HEK293 (cell line): ENCODE measurements around the gene MTERF4.
A peak's percentile ranks its signal among the peaks of the same experiment; 100 is the strongest.

Experiments
- CTCF ChIA-PET: fragments of 350-600 bp; formaldehyde crosslinking; extraction: SDS; loops from one replicate; lab custom pipeline; 2021; ENCODE audit warnings: antibody characterized with exemption; lab: Yijun Ruan, JAX
- POLR2A ChIA-PET: fragments of 300-600 bp; formaldehyde crosslinking; extraction: SDS; loops from one replicate; lab custom pipeline; 2020; ENCODE audit warnings: antibody characterized with exemption, inconsistent platforms; lab: Yijun Ruan, JAX
- H3K27ac ChIP-seq: fragments of 200-500 bp; sonication (Bioruptor generic); 2 replicates; pipeline ENCODE4 v1.5.1; 2014; ENCODE audit warnings: low read depth, low read length, control low read depth, inconsistent platforms; ENCODE audit errors: extremely low read depth
- H3K36me3 ChIP-seq, 2 experiments: fragments of 200-500 bp in 1 of 2; sonication (Bioruptor generic) in 1 of 2; 1 replicate in 1 of 2; 2 replicates in 1 of 2; pipeline ENCODE4 v1.5.1; 2014 to 2017; ENCODE audit warnings: inconsistent platforms in 2 of 2, low read length in 2 of 2; ENCODE audit not compliant: control insufficient read depth in 2 of 2, insufficient read depth in 1 of 2
- H3K4me1 ChIP-seq: fragments of 200-500 bp; sonication (Bioruptor generic); 2 replicates; pipeline ENCODE4 v1.5.1; 2014; ENCODE audit warnings: mild to moderate bottlenecking, low read length, inconsistent platforms; ENCODE audit not compliant: control insufficient read depth, insufficient read depth
- H3K4me3 ChIP-seq: 2 replicates; pipeline ENCODE4 v1.5.1; 2011; ENCODE audit warnings: low read depth, mild to moderate bottlenecking, control low read depth, low read length, moderate library complexity
- H3K9me3 ChIP-seq: fragments of 200-500 bp; sonication (Bioruptor generic); 2 replicates; pipeline ENCODE4 v1.5.1; 2014; ENCODE audit warnings: low read depth, low read length, inconsistent platforms; ENCODE audit not compliant: control insufficient read depth, insufficient read depth
- BCL11B ChIP-seq: fragments of 450-650 bp; formaldehyde crosslinking; IDR thresholded peaks from 2 replicates; pipeline ENCODE4 v1.5.1; 2016; ENCODE audit warnings: low read depth, missing biosample characterization, missing genetic modification characterization
- GLI2 ChIP-seq: fragments of 450-650 bp; formaldehyde crosslinking; IDR thresholded peaks from 2 replicates; pipeline ENCODE4; 2017; ENCODE audit warnings: missing biosample characterization, missing genetic modification characterization, low read depth, borderline replicate concordance
- GLI4 ChIP-seq: fragments of 450-650 bp; formaldehyde crosslinking; IDR thresholded peaks from 2 replicates; pipeline ENCODE4 v1.5.1; 2016; ENCODE audit warnings: missing biosample characterization, missing genetic modification characterization
- SP2 ChIP-seq: fragments of 450-650 bp; formaldehyde crosslinking; IDR thresholded peaks from 2 replicates; pipeline ENCODE4 v1.5.1; 2016; ENCODE audit warnings: missing biosample characterization, missing genetic modification characterization
- YY1 ChIP-seq: fragments of 450-650 bp; formaldehyde crosslinking; IDR thresholded peaks from 2 replicates; pipeline ENCODE4 v1.5.1; 2018; ENCODE audit warnings: missing biosample characterization, missing genetic modification characterization
- ZBTB17 ChIP-seq: fragments of 450-650 bp; formaldehyde crosslinking; IDR thresholded peaks from 2 replicates; pipeline ENCODE4 v1.5.1; 2016; ENCODE audit warnings: missing biosample characterization, missing genetic modification characterization
- ZBTB49 ChIP-seq: fragments of 450-650 bp; formaldehyde crosslinking; IDR thresholded peaks from 2 replicates; pipeline ENCODE4 v1.5.1; 2016; ENCODE audit warnings: missing biosample characterization, missing genetic modification characterization, low read depth
- ZBTB8A ChIP-seq: fragments of 450-650 bp; formaldehyde crosslinking; IDR thresholded peaks from 2 replicates; pipeline ENCODE4 v1.5.1; 2016; ENCODE audit warnings: missing biosample characterization, missing genetic modification characterization
- ZFHX2 ChIP-seq: fragments of 450-650 bp; formaldehyde crosslinking; conservative IDR thresholded peaks from 2 replicates; pipeline ENCODE4 v1.5.1; 2016; ENCODE audit warnings: missing biosample characterization, missing genetic modification characterization
- ZFP41 ChIP-seq: fragments of 450-650 bp; formaldehyde crosslinking; IDR thresholded peaks from 2 replicates; pipeline ENCODE4 v1.5.1; 2016; ENCODE audit warnings: missing biosample characterization, missing genetic modification characterization, borderline replicate concordance
- ZNF10 ChIP-seq: fragments of 450-650 bp; formaldehyde crosslinking; IDR thresholded peaks from 2 replicates; pipeline ENCODE4 v1.5.1; 2017; ENCODE audit warnings: missing biosample characterization, missing genetic modification characterization
- ZNF121 ChIP-seq: fragments of 450-650 bp; formaldehyde crosslinking; IDR thresholded peaks from 2 replicates; pipeline ENCODE4 v1.5.1; 2016; ENCODE audit warnings: missing biosample characterization, missing genetic modification characterization
- ZNF341 ChIP-seq: fragments of 450-650 bp; formaldehyde crosslinking; IDR thresholded peaks from 2 replicates; pipeline ENCODE4; 2016; ENCODE audit warnings: low read depth, missing biosample characterization, missing genetic modification characterization
- ZNF350 ChIP-seq: fragments of 450-650 bp; formaldehyde crosslinking; IDR thresholded peaks from 2 replicates; pipeline ENCODE4 v1.5.0; 2017; ENCODE audit warnings: missing biosample characterization, mild to moderate bottlenecking, missing genetic modification characterization
- ZNF449 ChIP-seq: fragments of 450-650 bp; formaldehyde crosslinking; IDR thresholded peaks from 2 replicates; pipeline ENCODE4 v1.5.1; 2017; ENCODE audit warnings: missing biosample characterization, mild to moderate bottlenecking, missing genetic modification characterization, moderate library complexity
- ZNF510 ChIP-seq: fragments of 450-650 bp; formaldehyde crosslinking; IDR thresholded peaks from 2 replicates; pipeline ENCODE4 v1.5.1; 2018; ENCODE audit warnings: mild to moderate bottlenecking, missing genetic modification characterization, missing biosample characterization; ENCODE audit not compliant: insufficient replicate concordance
- ZNF530 ChIP-seq: fragments of 450-650 bp; formaldehyde crosslinking; IDR thresholded peaks from 2 replicates; pipeline ENCODE4 v1.5.1; 2016; ENCODE audit warnings: low read depth, missing biosample characterization, missing genetic modification characterization
- ZNF561 ChIP-seq: fragments of 450-650 bp; IDR thresholded peaks from 2 replicates; pipeline ENCODE4 v1.5.1; 2018; ENCODE audit warnings: missing biosample characterization, missing genetic modification characterization, borderline replicate concordance
- ZNF610 ChIP-seq: fragments of 450-650 bp; formaldehyde crosslinking; IDR thresholded peaks from 2 replicates; pipeline ENCODE4 v1.5.1; 2016; ENCODE audit warnings: missing biosample characterization, missing genetic modification characterization, borderline replicate concordance
- ZNF624 ChIP-seq: fragments of 450-650 bp; formaldehyde crosslinking; IDR thresholded peaks from 2 replicates; pipeline ENCODE4 v1.5.1; 2017; ENCODE audit warnings: missing biosample characterization, missing genetic modification characterization
- ZNF660 ChIP-seq: fragments of 450-650 bp; IDR thresholded peaks from 2 replicates; pipeline ENCODE4 v1.5.1; 2018; ENCODE audit warnings: missing biosample characterization, mild to moderate bottlenecking, missing genetic modification characterization
- ZSCAN30 ChIP-seq: fragments of 450-650 bp; IDR thresholded peaks from 2 replicates; pipeline ENCODE4 v1.5.1; 2018; ENCODE audit warnings: missing biosample characterization, mild to moderate bottlenecking, missing genetic modification characterization, moderate library complexity

The MTERF4 gene

GRCh38 chr2:241148891-241149674 lies 47.0 kb upstream of the MTERF4 start, which contains the start of gene PASK (continued):
- peak; percentile 39; the same call in 1 of the 2 replicates for TF ChIP-seq ZFHX2 (tag by site-specific recombination)
- peak; percentile 84 for TF ChIP-seq SP2 (tag by site-specific recombination)
- no peak for TF ChIP-seq YY1 (tag by site-specific recombination)
- TF ChIP-seq ZBTB8A (tag by site-specific recombination): peak; percentile 92
- TF ChIP-seq ZBTB49 (tag by site-specific recombination): no peak
- TF ChIP-seq, all 188 proteins: peak for 12

DNA sequence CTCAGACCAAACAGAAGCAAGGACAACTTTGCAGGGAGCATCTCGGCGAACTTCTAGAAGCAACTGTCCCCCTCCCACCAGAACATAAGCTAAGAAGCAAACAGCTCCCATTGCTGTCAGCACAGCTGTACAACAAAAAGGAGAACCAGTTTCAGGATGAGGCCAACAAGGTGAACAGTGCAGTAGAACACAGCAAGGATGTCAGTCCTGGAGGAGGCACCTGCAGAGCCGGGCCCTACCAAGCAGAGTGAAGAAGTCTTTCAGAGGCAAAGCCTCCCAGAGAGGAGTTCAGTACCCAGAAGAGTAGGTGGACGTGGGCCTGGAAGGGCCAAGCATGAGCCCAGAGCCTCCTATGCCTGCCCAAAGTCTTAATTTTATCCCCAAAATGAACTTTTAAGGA lies 46.2 kb upstream of the MTERF4 start:
- H3K9me3 ChIP-seq: no peaks in the 10 kb centered on the region
- peak overlapping the region; percentile 94 for H3K4me3 ChIP-seq
- H3K4me1 ChIP-seq: no peaks in the 10 kb centered on the region
- ChIA-PET POLR2A (interaction anchor here (2.7 kb wide), 1 partner anchor 46 kb away, joined by 13 read pairs; the partner anchor contains the start of gene MTERF4), CTCF (no interaction called here)
- no peak for TF ChIP-seq ZNF350 (tag by site-specific recombination)
- no peak for TF ChIP-seq ZNF610 (tag by site-specific recombination)
- TF ChIP-seq ZSCAN30 (tag by site-specific recombination): no peak
- no peak for TF ChIP-seq ZNF660 (tag by site-specific recombination)
- TF ChIP-seq ZBTB17 (tag by site-specific recombination): no peak
- no peak for TF ChIP-seq ZNF449
- TF ChIP-seq ZNF10 (tag by site-specific recombination): no peak
- no peak for TF ChIP-seq ZNF624 (tag by site-specific recombination)
- no peak for TF ChIP-seq ZFP41
- peaks cover 0 to 12% of the 10 kb centered on the region in 2 experiments; a peak in 2 of 3 replicates for H3K36me3 ChIP-seq
- H3K27ac ChIP-seq: no peak overlapping the region; the same call in 1 of the 2 replicates

DNA sequence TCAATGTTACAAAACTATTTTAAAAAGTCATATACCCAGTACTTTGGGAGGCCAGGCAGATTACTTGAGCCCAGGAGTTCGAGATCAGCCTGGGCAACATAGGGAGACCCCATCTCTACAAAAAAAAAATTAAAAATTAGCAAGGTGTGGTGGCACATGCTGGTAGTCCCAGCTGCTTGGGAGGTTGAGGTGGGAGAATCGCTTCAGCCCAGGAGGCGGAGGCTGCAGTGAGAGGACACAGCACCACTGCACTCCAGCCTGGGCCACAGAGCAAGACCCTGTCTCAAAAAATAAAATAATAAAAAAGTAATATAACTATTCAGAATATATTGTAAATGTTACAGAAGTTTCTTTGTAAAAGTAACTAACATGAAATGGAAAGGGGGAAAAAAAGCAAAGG lies 45.2 kb upstream of the MTERF4 start:
- H3K27ac ChIP-seq: no peak overlapping the region
- TF ChIP-seq ZNF510 (tag by site-specific recombination): no peak
- TF ChIP-seq BCL11B (tag by site-specific recombination): no peak
- no peak for TF ChIP-seq ZBTB49 (tag by site-specific recombination)
- TF ChIP-seq ZNF121 (tag by site-specific recombination): peak; percentile 90
- no peak for TF ChIP-seq ZNF530 (tag by site-specific recombination)
- no peak for TF ChIP-seq GLI2
- TF ChIP-seq ZNF341: no peak
- no peak for TF ChIP-seq GLI4
- no peak for TF ChIP-seq ZNF561 (tag by site-specific recombination)
- CTCF ChIA-PET: no interaction called here
- no peak overlapping the region for H3K4me3 ChIP-seq
- no peaks in the 10 kb centered on the region for H3K4me1 ChIP-seq
- peaks cover 0 to 14% of the 10 kb centered on the region in 2 experiments; a peak in 2 of 3 replicates for H3K36me3 ChIP-seq
- POLR2A ChIA-PET: no interaction called here
- H3K9me3 ChIP-seq: no peaks in the 10 kb centered on the region
